Esophagus muscularis mucosa (tissue), 4 donors: ENCODE results near the gene LCN2. TPM values are rescaled to one million over a fixed set of nuclear protein-coding genes. Genes with fewer than 3 reads are reported as not detected.

Experiments used
- DNase-seq: peaks from one replicate; pipeline ENCODE4 v3.0.0-alpha.2; 2017; ENCODE audit errors: extremely low spot score
- H3K27ac ChIP-seq, 4 donors: fragments of 200-600 bp; sonication (generic); replicated peaks in 1 of 4; 1 replicate in 3 of 4; 2 replicates in 1 of 4; pipeline ENCODE4 v1.5.1; 2016 to 2019; ENCODE audit warnings: mild to moderate bottlenecking in 1 of 4
- H3K27me3 ChIP-seq, 4 donors: fragments of 200-600 bp; sonication (generic); one replicate each; pipeline versions ENCODE4 v1.5.1 to v1.6.0; 2016 to 2019
- H3K36me3 ChIP-seq, 4 donors: fragments of 200-600 bp; sonication (generic); one replicate each; pipeline ENCODE4 v1.5.1; 2016 to 2019
- H3K4me1 ChIP-seq, 4 donors: fragments of 200-600 bp; sonication (generic); one replicate each; pipeline ENCODE4 v1.5.1; 2016 to 2019
- H3K4me3 ChIP-seq, 4 donors: fragments of 200-600 bp; sonication (generic); 1 replicate in 2 of 4; 2 replicates in 2 of 4; pipeline ENCODE4 v1.5.1; 2016 to 2019; ENCODE audit warnings: mild to moderate bottlenecking in 4 of 4, moderate library complexity in 1 of 4
- H3K9me3 ChIP-seq, 4 donors: fragments of 200-600 bp; sonication (generic); 1 replicate in 3 of 4; 2 replicates in 1 of 4; pipeline ENCODE4 v1.5.1; 2016 to 2019
- CTCF ChIP-seq, 3 experiments: fragments of 200-600 bp in 2 of 3; fragments of 450-650 bp in 1 of 3; sonication (generic) in 2 of 3; IDR thresholded peaks; one replicate each; pipeline ENCODE4 v1.5.1; 2017 to 2019; ENCODE audit warnings: antibody characterized with exemption in 3 of 3, mild to moderate bottlenecking in 2 of 3, moderate library complexity in 1 of 3
- EP300 ChIP-seq: sonication (generic); formaldehyde crosslinking; IDR thresholded peaks from one replicate; pipeline ENCODE4 v1.6.1; 2017; ENCODE audit warnings: antibody characterized with exemption
- POLR2A ChIP-seq: fragments of 450-650 bp; IDR thresholded peaks from one replicate; pipeline ENCODE4 v1.6.1; 2017; ENCODE audit warnings: antibody characterized with exemption, moderate library complexity, mild to moderate bottlenecking, low read depth
- POLR2AphosphoS5 ChIP-seq, 2 donors: sonication (generic); formaldehyde crosslinking; IDR thresholded peaks; one replicate each; pipeline ENCODE4 v1.6.1; 2017; ENCODE audit warnings: antibody characterized with exemption in 2 of 2
- WGBS: methylation state at CpG from one replicate; pipeline ENCODE4 v1.1.5; 2018; 5-methylcytosine and 5-hydroxymethylcytosine counted together
- intact Hi-C: fragments of 100-400 bp; cut with DNase I; formaldehyde crosslinking; loops from one replicate; pipeline ENCODE4 v1.15.1; 2023
- total RNA-seq, 4 donors: library from RNA; depleted of rRNA; stranded (reverse); fragments of >200 nt; gene quantifications; one replicate each; pipeline versions ENCODE4 v1.1.0 to v1.2.1, GENCODE V29; 2016

LCN2 gene
- total RNA-seq, 4 donors from 2014 or later, result 0.83 to 6.2 TPM; not detected in 2

DNA sequence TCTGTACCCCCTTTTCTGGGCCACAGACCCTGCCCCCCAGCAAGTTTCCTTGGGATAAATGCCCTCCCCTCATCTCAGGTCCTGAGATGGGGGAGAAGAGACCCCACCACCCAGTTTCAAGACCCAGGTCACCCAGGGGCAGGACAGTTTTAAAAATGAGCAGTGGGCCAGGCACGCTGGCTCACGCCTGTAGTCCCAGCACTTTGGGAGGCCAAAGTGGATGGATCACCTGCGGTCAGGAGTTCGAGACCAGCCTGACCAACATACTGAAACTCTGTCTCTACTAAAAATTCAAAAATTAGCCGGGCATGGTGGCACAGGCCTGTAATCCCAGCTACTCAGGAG, 27.8 kb upstream of the LCN2 start:
- Histone ChIP-seq H3K36me3 (peaks cover 14 to 51% (median 44%) of the 10 kb centered on the region in 4 donors), H3K27me3 (no peaks in the 10 kb centered on the region), H3K27ac (no peak overlapping the region), H3K4me1 (peaks cover 21 to 33% (median 29%) of the 10 kb centered on the region in 4 donors), H3K4me3 (no peak overlapping the region), H3K9me3 (no peaks in the 10 kb centered on the region)
- TF ChIP-seq POLR2A (no peak), CTCF (IDR thresholded peaks at IDR 0.05) (no peak), POLR2AphosphoS5 (IDR thresholded peaks at IDR 0.05) (no peak), EP300 (no peak)
- WGBS, result 81% methylated on average over 4 of the region's 5 CpGs
- no peak for DNase-seq
- intact Hi-C loops, result no loop called here

- Histone ChIP-seq H3K9me3 (no peaks in the 10 kb centered on the region), H3K27me3 (no peaks in the 10 kb centered on the region), H3K4me1 (peaks cover 25 to 39% (median 35%) of the 10 kb centered on the region in 4 donors), H3K27ac (no peak overlapping the region), H3K36me3 (peaks cover 14 to 51% (median 44%) of the 10 kb centered on the region in 4 donors), H3K4me3 (no peak overlapping the region)
- WGBS, result 88% methylated on average over 27 of the region's 27 CpGs
- no peak for DNase-seq
- no peak for TF ChIP-seq CTCF (IDR thresholded peaks at IDR 0.05)
- no peak for TF ChIP-seq EP300
- TF ChIP-seq POLR2A, result no peak
- TF ChIP-seq POLR2AphosphoS5 (IDR thresholded peaks at IDR 0.05), result no peak
- intact Hi-C loops, result no loop called here
These were observed 27.1 kb upstream of the LCN2 start for GRCh38 chr9:128121924-128122808.

DNA sequence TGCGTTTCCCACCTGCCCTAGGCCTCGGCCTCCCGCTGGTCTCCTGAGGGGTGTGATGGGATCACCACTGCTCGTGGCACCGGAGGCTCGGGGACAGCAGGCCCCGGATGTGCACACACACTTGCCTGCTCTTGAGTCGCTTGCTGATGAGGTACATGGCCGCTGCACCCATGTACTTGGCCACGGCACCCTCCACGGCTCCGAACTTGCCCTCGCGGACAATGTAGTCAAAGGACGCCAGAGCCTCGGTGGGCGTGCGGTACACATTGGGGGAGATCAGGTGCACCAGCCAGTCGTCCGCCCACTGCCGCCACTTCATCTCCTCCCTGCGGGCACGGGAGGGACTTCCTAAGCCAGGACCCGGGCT, 26.5 kb upstream of the LCN2 start:
- no peaks in the 10 kb centered on the region for H3K9me3 ChIP-seq
- peaks cover 14 to 51% (median 44%) of the 10 kb centered on the region in 4 donors for H3K36me3 ChIP-seq
- no peak overlapping the region for H3K4me3 ChIP-seq
- intact Hi-C loops, result no loop called here
- H3K27me3 ChIP-seq, result no peaks in the 10 kb centered on the region
- TF ChIP-seq POLR2AphosphoS5 (IDR thresholded peaks at IDR 0.05) (no peak), EP300 (no peak), CTCF (IDR thresholded peaks at IDR 0.05) (no peak), POLR2A (no peak)
- H3K4me1 ChIP-seq, result peaks cover 24 to 33% (median 31%) of the 10 kb centered on the region in 4 donors
- WGBS, result 91% methylated on average over 4 of the region's 24 CpGs
- no peak overlapping the region for H3K27ac ChIP-seq
- no peak for DNase-seq

DNA sequence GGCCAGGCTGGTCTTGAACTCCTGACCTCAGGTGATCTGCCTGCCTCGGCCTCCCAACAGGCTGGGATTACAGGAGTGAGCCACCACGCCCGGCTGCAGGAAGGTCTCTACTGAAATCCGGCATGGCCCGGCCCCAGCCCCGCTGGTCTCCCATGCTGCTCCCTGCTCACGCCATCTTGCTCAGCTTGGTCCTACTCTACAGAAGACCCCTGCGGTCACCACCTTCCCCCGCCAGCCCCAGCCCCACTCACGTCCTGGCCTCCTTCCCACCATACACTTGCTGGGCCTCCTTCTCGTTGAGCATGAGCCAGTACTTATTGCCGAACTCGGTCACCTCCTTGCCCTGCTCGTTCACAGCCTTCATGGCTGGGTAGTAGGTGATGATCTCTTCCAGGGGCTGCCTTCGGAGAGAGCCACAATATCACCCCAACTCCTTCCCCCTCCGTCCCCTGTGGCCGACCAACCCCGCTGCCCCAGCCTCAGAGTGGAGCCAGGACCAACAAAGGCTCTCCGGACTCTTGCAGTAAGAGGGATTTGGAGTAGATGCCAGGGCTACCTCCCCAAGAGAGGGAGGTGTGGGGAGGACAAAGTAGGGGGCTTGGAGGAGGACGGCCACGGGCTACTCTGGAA, 25.7 kb upstream of the LCN2 start:
- intact Hi-C loops, result no loop called here
- DNase-seq, result no peak
- Histone ChIP-seq H3K4me1 (peaks cover 21 to 29% (median 26%) of the 10 kb centered on the region in 4 donors), H3K27me3 (no peaks in the 10 kb centered on the region), H3K9me3 (no peaks in the 10 kb centered on the region), H3K36me3 (peaks cover 14 to 51% (median 44%) of the 10 kb centered on the region in 4 donors), H3K27ac (no peak overlapping the region), H3K4me3 (no peak overlapping the region)
- no peak for TF ChIP-seq EP300
- no peak for TF ChIP-seq POLR2A
- no peak for TF ChIP-seq CTCF (IDR thresholded peaks at IDR 0.05)
- no peak for TF ChIP-seq POLR2AphosphoS5 (IDR thresholded peaks at IDR 0.05)
- 92% methylated on average over 14 of the region's 21 CpGs for WGBS
